Activated naive CD8-positive, alpha-beta T cell treated with anti-CD3 and anti-CD28 coated beads for 36 hours (primary cell): ENCODE data around the gene ASXL1. TPM values are rescaled to one million over a fixed set of nuclear protein-coding genes. Genes with fewer than 3 reads are reported as not detected.
"Not testable (repeated sequence)": the region's sequence is repeated elsewhere in the genome, so short reads cannot be mapped to it uniquely, and the experiment has no call there.

ENCODE experiments used
- DNase-seq: peaks from one replicate; pipeline ENCODE4 v3.0.0; 2021
- H3K27ac Mint-ChIP-seq: one replicate; pipeline ENCODE4 v1.8.0; 2022; ENCODE audit warnings: mild to moderate bottlenecking, moderate library complexity, mixed read lengths
- H3K27me3 Mint-ChIP-seq: one replicate; pipeline ENCODE4 v1.8.0; 2022; ENCODE audit warnings: mild to moderate bottlenecking, mixed read lengths
- H3K36me3 Mint-ChIP-seq: one replicate; pipeline ENCODE4 v1.8.0; 2021; ENCODE audit warnings: mild to moderate bottlenecking, mixed read lengths
- H3K4me1 Mint-ChIP-seq: one replicate; pipeline ENCODE4 v1.8.0; 2021; ENCODE audit warnings: mixed read lengths
- H3K4me3 Mint-ChIP-seq: one replicate; pipeline ENCODE4 v1.8.0; 2022; ENCODE audit warnings: mild to moderate bottlenecking, moderate library complexity, mixed read lengths
- H3K9me3 Mint-ChIP-seq: one replicate; pipeline ENCODE4 v1.8.0; 2022; ENCODE audit warnings: mixed read lengths
- total RNA-seq, 2 experiments: library from RNA; stranded (reverse); gene quantifications; one replicate each; pipeline ENCODE4 v1.2.3, GENCODE V29; 2021

Gene ASXL1
- total RNA-seq, 2 experiments from 2014 or later, result 97.5 to 100 TPM

GRCh38 chr20:32352121-32352720 is 5.9 kb upstream of the ASXL1 start:
- Mint-ChIP-seq H3K27ac (no peak overlapping the region), H3K4me1 (peaks cover 21% of the 10 kb centered on the region), H3K4me3 (no peak overlapping the region), H3K36me3 (peaks cover 7% of the 10 kb centered on the region), H3K9me3 (no peaks in the 10 kb centered on the region), H3K27me3 (no peaks in the 10 kb centered on the region)
- DNase-seq, result no peak

GRCh38 chr20:32353848-32354496 is 4.2 kb upstream of the ASXL1 start:
- DNase-seq, result no peak

GRCh38 chr20:32354592-32355416 is 3.3 kb upstream of the ASXL1 start:
- H3K4me3 Mint-ChIP-seq, result no peak overlapping the region
- no peaks in the 10 kb centered on the region for H3K9me3 Mint-ChIP-seq
- peak overlapping the region; percentile 63 for H3K27ac Mint-ChIP-seq
- peaks cover 12% of the 10 kb centered on the region for H3K36me3 Mint-ChIP-seq
- H3K27me3 Mint-ChIP-seq, result peaks cover 3% of the 10 kb centered on the region
- H3K4me1 Mint-ChIP-seq, result peaks cover 30% of the 10 kb centered on the region
- DNase-seq, result no peak

More at GRCh38 chr20:32353848-32354496, 4.2 kb upstream of the ASXL1 start:
- Mint-ChIP-seq H3K27ac (no peak overlapping the region), H3K9me3 (no peaks in the 10 kb centered on the region), H3K4me1 (peaks cover 26% of the 10 kb centered on the region), H3K4me3 (no peak overlapping the region), H3K27me3 (peaks cover 3% of the 10 kb centered on the region), H3K36me3 (peaks cover 10% of the 10 kb centered on the region)

GRCh38 chr20:32355417-32355841 is 2.7 kb upstream of the ASXL1 start:
- peaks cover 18% of the 10 kb centered on the region for H3K36me3 Mint-ChIP-seq
- peaks cover 3% of the 10 kb centered on the region for H3K27me3 Mint-ChIP-seq
- H3K27ac Mint-ChIP-seq, result peak overlapping the region; percentile 63
- H3K9me3 Mint-ChIP-seq, result no peaks in the 10 kb centered on the region
- H3K4me1 Mint-ChIP-seq, result peaks cover 35% of the 10 kb centered on the region
- no peak for DNase-seq
- H3K4me3 Mint-ChIP-seq, result no peak overlapping the region

DNA sequence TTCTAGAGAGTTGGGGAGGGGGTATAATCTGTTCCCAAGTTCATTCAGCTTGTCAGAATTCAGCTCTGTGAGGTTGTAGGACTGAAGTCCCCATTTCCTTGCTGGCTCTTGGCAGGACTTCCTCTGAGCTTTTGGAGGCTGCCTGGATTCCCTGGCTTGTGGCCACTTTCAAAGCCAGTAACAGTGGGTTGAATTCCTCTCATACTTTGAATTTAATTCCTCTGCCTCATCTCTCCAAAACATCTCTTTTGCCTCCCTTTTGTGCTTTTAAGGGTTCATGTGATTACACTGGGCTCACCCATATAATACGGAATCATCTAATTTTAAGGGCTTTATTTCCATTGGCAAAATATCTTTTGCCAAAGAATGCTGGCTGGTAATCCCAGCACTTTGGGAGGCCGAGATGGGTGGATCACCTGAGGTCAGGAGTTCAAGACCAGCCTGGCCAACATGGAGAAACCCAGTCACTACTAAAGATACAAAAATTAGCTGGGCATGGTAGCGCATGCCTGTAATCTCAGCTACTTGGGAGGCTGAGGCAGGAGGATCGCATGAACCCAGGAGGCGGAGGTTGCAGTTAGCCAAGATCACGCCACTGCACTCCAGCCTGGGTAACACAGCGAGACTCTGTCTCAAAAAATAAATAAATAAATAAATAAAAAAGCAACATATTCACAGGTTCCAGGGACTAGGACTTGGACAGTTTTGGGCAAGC is 2.1 kb upstream of the ASXL1 start:
- Mint-ChIP-seq H3K36me3 (peaks cover 21% of the 10 kb centered on the region), H3K4me1 (peaks cover 41% of the 10 kb centered on the region), H3K27ac (peak overlapping the region; percentile 63)
- H3K4me3 Mint-ChIP-seq, H3K9me3 Mint-ChIP-seq, DNase-seq, H3K27me3 Mint-ChIP-seq: not testable (repeated sequence)

- Mint-ChIP-seq H3K9me3 (no peaks in the 10 kb centered on the region), H3K4me3 (peak overlapping the region; percentile 98), H3K36me3 (peaks cover 25% of the 10 kb centered on the region), H3K27ac (peak overlapping the region; percentile 100), H3K27me3 (peaks cover 3% of the 10 kb centered on the region), H3K4me1 (peaks cover 46% of the 10 kb centered on the region)
- no peak for DNase-seq
Observed at GRCh38 chr20:32356622-32357374, 1.3 kb upstream of the ASXL1 start.

DNA sequence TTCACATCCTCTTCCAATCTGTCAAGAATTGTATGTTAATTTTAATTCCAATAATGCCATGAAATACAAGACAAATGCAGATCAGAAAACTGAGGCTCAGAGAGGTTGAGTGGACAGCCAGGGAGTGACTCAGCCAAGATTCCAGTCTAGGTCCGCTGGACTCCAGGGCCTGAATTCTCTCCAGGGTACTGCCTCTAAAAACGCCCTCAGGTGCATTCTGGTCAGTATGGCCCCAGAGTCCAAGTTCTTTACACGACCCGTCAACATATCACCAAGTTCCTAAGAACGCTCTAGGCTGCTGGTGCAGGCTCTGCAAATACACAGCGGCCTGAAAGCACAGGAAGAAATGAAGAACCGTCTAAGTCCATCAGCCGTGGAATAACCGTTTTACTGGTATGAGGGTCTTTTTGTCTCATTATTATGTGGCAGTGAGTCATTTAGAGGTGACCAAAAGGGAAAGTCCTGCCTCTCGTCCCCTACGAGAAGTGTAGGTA is 709 bp upstream of the ASXL1 start:
- peak overlapping the region; percentile 100 for H3K27ac Mint-ChIP-seq
- H3K9me3 Mint-ChIP-seq, result no peaks in the 10 kb centered on the region
- peaks cover 31% of the 10 kb centered on the region for H3K36me3 Mint-ChIP-seq
- peaks cover 3% of the 10 kb centered on the region for H3K27me3 Mint-ChIP-seq
- peak overlapping the region; percentile 98 for H3K4me3 Mint-ChIP-seq
- peaks cover 52% of the 10 kb centered on the region for H3K4me1 Mint-ChIP-seq
- DNase-seq, result no peak

DNA sequence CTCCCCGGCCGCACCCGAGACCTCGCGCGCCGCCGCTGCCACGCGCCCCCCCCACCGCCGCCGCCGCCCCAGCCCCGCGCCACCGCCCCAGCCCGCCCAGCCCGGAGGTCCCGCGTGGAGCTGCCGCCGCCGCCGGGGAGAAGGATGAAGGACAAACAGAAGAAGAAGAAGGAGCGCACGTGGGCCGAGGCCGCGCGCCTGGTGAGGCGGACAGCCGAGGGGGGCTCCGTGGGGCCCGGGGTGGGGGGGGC is 426 bp downstream of the ASXL1 start:
- Mint-ChIP-seq H3K27ac (no peak overlapping the region), H3K36me3 (peaks cover 34% of the 10 kb centered on the region), H3K9me3 (no peaks in the 10 kb centered on the region), H3K27me3 (peaks cover 3% of the 10 kb centered on the region), H3K4me1 (peaks cover 64% of the 10 kb centered on the region), H3K4me3 (no peak overlapping the region)
- no peak for DNase-seq

GRCh38 chr20:32358883-32359632 is 927 bp downstream of the ASXL1 start:
- Mint-ChIP-seq H3K4me3 (peak overlapping the region; percentile 92), H3K4me1 (peaks cover 68% of the 10 kb centered on the region), H3K9me3 (no peaks in the 10 kb centered on the region)

DNA sequence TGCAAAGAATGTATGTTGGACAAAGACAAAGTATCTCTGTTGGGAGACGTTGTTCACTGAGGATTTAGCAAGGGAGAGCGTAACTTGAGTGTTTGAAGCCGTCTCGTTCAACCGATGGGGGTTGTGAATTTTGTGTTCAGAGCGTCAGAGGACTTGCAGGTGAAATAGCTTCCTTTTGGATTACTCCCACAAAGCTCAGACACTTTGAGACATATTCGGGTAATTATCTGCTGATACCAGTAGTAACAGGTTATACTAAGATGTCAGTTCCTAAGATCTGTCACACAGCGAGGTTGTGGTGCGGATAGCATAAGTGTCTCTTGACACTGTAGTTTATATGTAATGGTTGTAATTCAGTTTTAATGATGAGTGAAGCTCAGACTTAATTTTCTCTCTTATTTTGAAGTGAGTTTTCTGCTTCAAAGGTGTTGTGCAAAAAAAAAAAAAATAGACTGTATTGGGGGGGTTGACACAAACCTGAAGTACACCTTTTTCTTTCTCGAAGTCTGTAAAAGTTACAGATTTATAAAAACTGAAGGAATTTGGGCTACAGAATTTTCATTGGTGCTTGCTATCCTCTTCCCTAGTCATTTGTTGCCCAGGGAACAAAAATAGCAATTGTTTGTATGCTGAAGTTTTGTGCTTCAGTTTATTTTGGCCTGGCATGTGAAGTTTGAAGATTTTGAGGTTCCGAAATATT is 1.7 kb downstream of the ASXL1 start:
- Mint-ChIP-seq H3K36me3 (peaks cover 34% of the 10 kb centered on the region), H3K4me3 (peak overlapping the region; percentile 92), H3K27ac (peak overlapping the region; percentile 92), H3K27me3 (peaks cover 3% of the 10 kb centered on the region), H3K4me1 (peaks cover 67% of the 10 kb centered on the region), H3K9me3 (no peaks in the 10 kb centered on the region)
- DNase-seq, result no peak

More at GRCh38 chr20:32358883-32359632, 927 bp downstream of the ASXL1 start:
- peak; percentile 83 for DNase-seq
- peak overlapping the region; percentile 92 for H3K27ac Mint-ChIP-seq
- H3K36me3 Mint-ChIP-seq, result peaks cover 34% of the 10 kb centered on the region
- H3K27me3 Mint-ChIP-seq, result peaks cover 3% of the 10 kb centered on the region

- Mint-ChIP-seq H3K4me1 (peaks cover 67% of the 10 kb centered on the region), H3K27ac (peak overlapping the region; percentile 92), H3K36me3 (peaks cover 37% of the 10 kb centered on the region), H3K27me3 (peaks cover 3% of the 10 kb centered on the region), H3K9me3 (no peaks in the 10 kb centered on the region), H3K4me3 (peak overlapping the region; percentile 92)
- DNase-seq, result no peak
Observed at GRCh38 chr20:32360333-32360634, 2.2 kb downstream of the ASXL1 start.

DNA sequence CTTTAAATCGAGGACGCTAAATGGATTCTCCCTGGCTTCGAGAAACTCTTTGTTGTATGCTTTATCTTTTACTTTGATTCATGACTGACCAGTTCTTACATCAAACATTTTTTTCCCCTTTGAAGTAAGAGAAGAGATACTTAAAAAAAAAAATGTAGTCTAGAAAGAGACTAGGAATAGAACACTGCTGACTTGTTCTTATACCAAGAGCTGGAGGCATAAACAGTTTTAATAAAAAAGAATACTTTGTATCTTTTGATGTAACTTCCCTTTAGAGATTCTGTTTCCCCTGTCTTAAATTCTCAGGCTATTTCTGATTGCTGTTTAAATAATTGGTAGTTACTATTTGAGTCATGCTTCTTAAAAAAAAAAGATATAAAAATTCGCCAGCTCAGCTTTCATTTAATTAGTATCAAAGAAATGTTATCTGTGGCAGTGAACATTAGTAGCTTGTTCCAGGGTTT is 4.8 kb downstream of the ASXL1 start:
- peak overlapping the region; percentile 57 for H3K27ac Mint-ChIP-seq

DNA sequence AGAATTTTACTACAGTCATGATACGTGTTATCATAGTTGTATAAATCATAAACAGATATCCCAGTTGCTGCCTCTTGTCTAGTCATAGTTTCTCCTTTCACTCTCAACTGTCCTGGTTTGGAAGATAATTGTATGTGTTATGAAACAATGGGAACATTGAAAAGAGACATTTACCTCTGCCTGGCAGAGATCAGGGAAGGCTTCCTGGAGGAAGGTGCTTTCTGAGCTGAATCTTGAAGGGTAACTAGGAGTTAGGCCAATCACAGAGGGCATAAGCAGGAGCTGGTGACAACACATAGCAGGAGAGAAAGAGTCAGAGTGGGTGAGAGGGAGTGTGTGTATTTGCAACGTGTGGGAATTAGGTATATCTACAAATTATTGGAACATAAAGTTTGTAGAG is 5.4 kb downstream of the ASXL1 start:
- H3K4me1 Mint-ChIP-seq, result peaks cover 83% of the 10 kb centered on the region
- H3K4me3 Mint-ChIP-seq, result peak overlapping the region; percentile 92
- H3K9me3 Mint-ChIP-seq, result no peaks in the 10 kb centered on the region

More for the DNA sequence above, 4.8 kb downstream of the ASXL1 start:
- H3K36me3 Mint-ChIP-seq, result peaks cover 41% of the 10 kb centered on the region
- peak overlapping the region; percentile 92 for H3K4me3 Mint-ChIP-seq
- H3K9me3 Mint-ChIP-seq, result no peaks in the 10 kb centered on the region
- H3K4me1 Mint-ChIP-seq, result peaks cover 78% of the 10 kb centered on the region
- no peak for DNase-seq
- peaks cover 3% of the 10 kb centered on the region for H3K27me3 Mint-ChIP-seq

More for the DNA sequence above, 5.4 kb downstream of the ASXL1 start:
- H3K27me3 Mint-ChIP-seq, result no peaks in the 10 kb centered on the region
- DNase-seq, result no peak
- H3K36me3 Mint-ChIP-seq, result peaks cover 44% of the 10 kb centered on the region
- H3K27ac Mint-ChIP-seq, result peak overlapping the region; percentile 57
